DMS153 (cell line): Measurements from ENCODE around the gene TMEM255B.

Experiments used
- DNase-seq: peaks from one replicate; lab custom pipeline; 2025; lab: John Stamatoyannopoulos, UW

TMEM255B gene

GRCh38 chr13:113834496-113835200, 75.6 kb downstream of the TMEM255B start:
- no peak for DNase-seq

GRCh38 chr13:113835461-113836270, 76.6 kb downstream of the TMEM255B start:
- peak; percentile 48 for DNase-seq

GRCh38 chr13:113836768-113837559, 77.9 kb downstream of the TMEM255B start:
- DNase-seq = no peak

GRCh38 chr13:113837560-113838355, 78.7 kb downstream of the TMEM255B start:
- DNase-seq = peak; percentile 35

GRCh38 chr13:113838711-113839201, 79.7 kb downstream of the TMEM255B start:
- no peak for DNase-seq

- DNase-seq = no peak
Observed at GRCh38 chr13:113839536-113840204, 80.6 kb downstream of the TMEM255B start.

- DNase-seq = no peak
Observed at GRCh38 chr13:113840541-113841352, 81.7 kb downstream of the TMEM255B start.

- DNase-seq = no peak
Observed at GRCh38 chr13:113841353-113841650, 82.3 kb downstream of the TMEM255B start.

GRCh38 chr13:113842336-113843062, 83.5 kb downstream of the TMEM255B start:
- no peak for DNase-seq

GRCh38 chr13:113843063-113843654, 84.1 kb downstream of the TMEM255B start:
- no peak for DNase-seq

- no peak for DNase-seq
Observed at GRCh38 chr13:113843864-113844556, 85.0 kb downstream of the TMEM255B start.

- DNase-seq = no peak
Observed at GRCh38 chr13:113845055-113845454, 86.0 kb downstream of the TMEM255B start.

GRCh38 chr13:113845723-113846635, 87.0 kb downstream of the TMEM255B start:
- no peak for DNase-seq

- no peak for DNase-seq
Observed at GRCh38 chr13:113846636-113847318, 87.8 kb downstream of the TMEM255B start.

- no peak for DNase-seq
Observed at GRCh38 chr13:113848020-113848419, 89.0 kb downstream of the TMEM255B start.

- DNase-seq = no peak
Observed at GRCh38 chr13:113848431-113849260, 89.6 kb downstream of the TMEM255B start.
